Neural progenitor cell (in vitro differentiated cells): ENCODE results near the gene NWD2.
"Not testable (repeated sequence)": the region's sequence is repeated elsewhere in the genome, so short reads cannot be mapped to it uniquely, and the experiment has no call there.

ENCODE experiments used
- EZH2 ChIP-seq: fragments of 200-600 bp; sonication (generic); IDR thresholded peaks from 2 replicates; pipeline ENCODE4 v1.6.1; 2017; ENCODE audit warnings: antibody characterized with exemption, mild to moderate bottlenecking, moderate library complexity
- EZH2phosphoT487 ChIP-seq: fragments of 200-600 bp; sonication (generic); IDR thresholded peaks from 2 replicates; pipeline ENCODE4 v1.6.1; 2017; ENCODE audit warnings: antibody characterized with exemption
- TF ChIP-seq, protein P1 (sequence below): fragments of 200-600 bp; sonication (generic); IDR thresholded peaks from 2 replicates; pipeline ENCODE4 v1.5.1; 2017; ENCODE audit warnings: antibody characterized with exemption, mild to moderate bottlenecking

DNA sequence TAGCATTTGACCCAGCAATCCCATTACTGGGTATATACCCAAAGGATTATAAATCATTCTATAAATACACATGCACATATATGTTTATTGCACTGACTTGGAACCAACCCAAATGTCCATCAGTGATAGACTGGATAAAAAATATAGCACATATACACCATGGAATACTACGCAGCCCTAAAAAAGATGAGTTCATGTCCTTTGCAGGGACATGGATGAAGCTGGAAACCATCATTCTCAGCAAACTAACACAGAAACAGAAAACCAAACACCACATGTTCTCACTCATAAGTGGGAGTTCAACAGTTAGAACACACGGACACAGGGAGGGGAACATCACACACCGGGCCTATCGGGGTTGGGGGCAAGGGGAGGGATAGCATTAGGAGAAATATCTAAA, 250.8 kb downstream of the NWD2 start:
- TF ChIP-seq, protein P1, sequence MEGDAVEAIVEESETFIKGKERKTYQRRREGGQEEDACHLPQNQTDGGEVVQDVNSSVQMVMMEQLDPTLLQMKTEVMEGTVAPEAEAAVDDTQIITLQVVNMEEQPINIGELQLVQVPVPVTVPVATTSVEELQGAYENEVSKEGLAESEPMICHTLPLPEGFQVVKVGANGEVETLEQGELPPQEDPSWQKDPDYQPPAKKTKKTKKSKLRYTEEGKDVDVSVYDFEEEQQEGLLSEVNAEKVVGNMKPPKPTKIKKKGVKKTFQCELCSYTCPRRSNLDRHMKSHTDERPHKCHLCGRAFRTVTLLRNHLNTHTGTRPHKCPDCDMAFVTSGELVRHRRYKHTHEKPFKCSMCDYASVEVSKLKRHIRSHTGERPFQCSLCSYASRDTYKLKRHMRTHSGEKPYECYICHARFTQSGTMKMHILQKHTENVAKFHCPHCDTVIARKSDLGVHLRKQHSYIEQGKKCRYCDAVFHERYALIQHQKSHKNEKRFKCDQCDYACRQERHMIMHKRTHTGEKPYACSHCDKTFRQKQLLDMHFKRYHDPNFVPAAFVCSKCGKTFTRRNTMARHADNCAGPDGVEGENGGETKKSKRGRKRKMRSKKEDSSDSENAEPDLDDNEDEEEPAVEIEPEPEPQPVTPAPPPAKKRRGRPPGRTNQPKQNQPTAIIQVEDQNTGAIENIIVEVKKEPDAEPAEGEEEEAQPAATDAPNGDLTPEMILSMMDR: not testable (repeated sequence)
- TF ChIP-seq EZH2phosphoT487, EZH2: not testable (repeated sequence)
